SK-N-MC (cell line): ENCODE measurements around the gene KRT6A.

Experiments
- EZH2 ChIP-seq: fragments of 200-600 bp; sonication (generic); IDR thresholded peaks from one replicate; pipeline ENCODE4 v1.6.1; 2017; ENCODE audit warnings: antibody characterized with exemption
- FOXP2 ChIP-seq: optimal IDR thresholded peaks from 2 replicates; pipeline ENCODE3; 2011; ENCODE audit warnings: mild to moderate bottlenecking, moderate library complexity; ENCODE audit not compliant: insufficient read depth; ENCODE audit errors: extremely low read length, control extremely low read depth
- POLR2AphosphoS5 ChIP-seq: IDR thresholded peaks from 2 replicates; pipeline ENCODE4 v1.6.1; 2012; ENCODE audit warnings: mild to moderate bottlenecking, low read depth, low read length, borderline replicate concordance

DNA sequence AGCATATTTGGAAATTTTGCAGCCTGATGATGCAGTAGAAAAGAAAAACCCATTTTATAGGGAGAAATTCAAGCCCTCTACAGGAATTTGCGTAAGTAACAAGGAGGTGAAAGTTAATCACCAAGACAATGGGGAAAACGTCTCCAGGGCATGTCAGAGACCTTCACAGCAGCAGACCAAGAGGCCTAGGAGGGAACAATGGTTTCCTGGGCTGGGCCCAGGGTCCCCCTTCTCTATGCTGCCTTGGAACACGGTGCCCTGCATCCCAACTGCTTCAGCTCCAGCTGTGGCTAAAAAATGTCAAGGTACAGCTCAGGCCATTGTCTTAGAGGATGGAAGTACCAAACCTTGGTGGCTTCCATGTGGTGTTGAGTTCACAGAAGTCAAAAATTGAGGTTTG lies 13.0 kb downstream of the KRT6A start:
- no peak for TF ChIP-seq POLR2AphosphoS5
- TF ChIP-seq EZH2, result no peak
- no peak for TF ChIP-seq FOXP2
